SW480 (cell line): ENCODE measurements around the gene KCNT1.

Source experiments
- DNase-seq: peaks from one replicate; pipeline ENCODE4 v3.0.0-alpha.2; 2016; ENCODE audit warnings: low spot score

The KCNT1 gene

GRCh38 chr9:135821116-135821515 is 119.1 kb downstream of the KCNT1 start:
- no peak for DNase-seq

DNA sequence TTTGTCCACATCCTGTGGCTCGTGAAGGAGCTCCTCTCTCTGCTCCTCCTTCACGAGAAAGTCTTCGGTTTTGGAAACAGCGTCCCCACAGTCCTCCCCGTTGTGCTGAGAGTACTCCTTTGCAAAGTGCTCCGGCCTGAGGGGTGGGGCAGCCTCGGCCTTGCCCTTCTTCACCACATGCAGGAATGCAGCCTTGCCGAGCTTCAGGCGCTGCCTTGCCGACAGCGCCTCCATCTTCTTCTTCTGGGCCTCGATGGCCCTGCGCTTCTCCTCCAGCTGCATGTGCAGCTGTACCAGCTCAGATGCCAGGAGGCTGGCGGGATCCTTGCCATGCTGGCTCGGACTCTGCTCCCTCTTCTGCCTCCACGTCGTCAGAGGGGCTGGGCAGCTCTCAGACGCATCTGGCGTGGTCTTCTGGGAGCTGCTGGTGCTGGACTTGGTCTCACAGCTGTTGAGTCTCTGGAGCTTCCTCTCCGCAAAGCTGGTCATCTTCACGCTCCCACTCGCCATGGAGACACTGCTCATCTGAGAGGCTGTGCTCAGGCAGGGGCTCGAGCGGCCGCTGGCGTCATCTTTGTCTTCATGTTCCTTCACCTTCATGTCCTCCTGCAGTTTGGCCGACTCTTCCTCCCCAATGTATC is 119.9 kb downstream of the KCNT1 start:
- no peak for DNase-seq

GRCh38 chr9:135822374-135822755 is 120.4 kb downstream of the KCNT1 start:
- DNase-seq: no peak

- DNase-seq: no peak
These were observed 121.1 kb downstream of the KCNT1 start for GRCh38 chr9:135823036-135823435.

DNA sequence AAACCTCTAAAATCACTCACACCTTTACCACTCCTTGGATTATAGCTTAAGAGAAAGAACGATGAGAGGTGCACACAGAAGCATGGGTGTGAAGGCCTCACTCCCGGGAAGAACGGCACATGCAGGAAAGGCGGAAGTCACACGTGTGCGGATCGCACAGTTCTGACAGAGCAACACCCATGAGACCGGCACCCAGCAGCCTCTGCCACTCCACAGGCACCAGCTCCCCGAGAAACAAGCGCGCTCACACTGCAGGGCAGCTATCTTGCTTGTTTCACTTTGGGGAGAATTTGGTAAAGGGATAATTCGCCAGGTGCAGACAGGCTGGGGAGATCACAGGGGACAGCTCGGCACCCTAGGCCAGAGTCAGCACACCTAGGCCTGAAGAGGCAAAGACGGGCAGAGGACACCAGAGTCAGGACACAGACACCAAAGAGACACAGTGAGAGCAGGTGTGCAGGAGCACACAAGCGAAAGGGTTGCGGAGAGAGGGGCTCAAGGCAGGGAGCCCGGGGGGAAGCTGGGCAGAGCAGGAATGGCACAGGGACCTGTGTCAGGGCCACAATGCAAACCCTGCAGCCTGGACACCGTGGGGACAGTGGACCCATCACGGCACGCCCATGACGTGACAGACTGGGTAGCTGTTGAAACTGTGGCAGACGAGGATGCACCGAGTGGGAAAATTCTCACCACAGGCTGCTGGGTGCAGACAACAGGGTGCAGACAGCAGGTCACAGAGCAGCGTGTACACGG is 123.6 kb downstream of the KCNT1 start:
- no peak for DNase-seq

DNA sequence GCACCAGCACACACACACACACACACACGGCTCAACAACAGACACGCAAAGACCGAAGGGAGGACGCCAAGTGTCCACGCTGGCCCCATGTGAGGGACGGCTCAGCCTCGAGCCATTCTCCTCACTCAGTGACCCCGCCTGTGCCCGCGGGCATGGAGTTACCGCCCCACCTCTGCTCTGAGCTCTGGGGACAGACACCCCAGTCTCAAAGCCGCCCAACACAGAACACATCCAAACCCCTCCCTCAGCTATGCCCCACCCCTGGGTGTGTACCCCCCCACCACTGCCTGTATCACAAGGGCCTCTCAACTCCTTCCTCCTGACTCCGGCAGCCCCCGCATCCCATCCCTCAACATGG is 124.2 kb downstream of the KCNT1 start:
- no peak for DNase-seq

DNA sequence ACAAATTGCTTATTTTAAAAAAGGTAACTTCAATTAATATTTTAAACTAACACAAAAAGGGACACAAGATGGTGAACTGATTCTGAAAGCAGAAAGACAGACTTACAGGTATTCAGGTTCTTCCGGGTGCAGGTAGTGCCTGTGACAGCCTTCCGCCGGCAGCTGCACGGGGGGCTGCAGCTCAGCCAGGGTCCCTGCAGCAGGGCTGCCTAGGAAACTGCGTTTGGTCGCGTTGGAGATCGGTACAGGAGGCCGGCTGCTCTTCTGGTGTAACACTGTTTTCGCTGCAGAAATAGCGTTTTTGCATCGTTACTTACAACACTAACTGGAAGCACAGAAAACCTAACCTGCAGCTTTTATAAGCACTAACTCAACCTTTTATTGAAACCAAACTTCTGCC is 125.3 kb downstream of the KCNT1 start:
- no peak for DNase-seq

DNA sequence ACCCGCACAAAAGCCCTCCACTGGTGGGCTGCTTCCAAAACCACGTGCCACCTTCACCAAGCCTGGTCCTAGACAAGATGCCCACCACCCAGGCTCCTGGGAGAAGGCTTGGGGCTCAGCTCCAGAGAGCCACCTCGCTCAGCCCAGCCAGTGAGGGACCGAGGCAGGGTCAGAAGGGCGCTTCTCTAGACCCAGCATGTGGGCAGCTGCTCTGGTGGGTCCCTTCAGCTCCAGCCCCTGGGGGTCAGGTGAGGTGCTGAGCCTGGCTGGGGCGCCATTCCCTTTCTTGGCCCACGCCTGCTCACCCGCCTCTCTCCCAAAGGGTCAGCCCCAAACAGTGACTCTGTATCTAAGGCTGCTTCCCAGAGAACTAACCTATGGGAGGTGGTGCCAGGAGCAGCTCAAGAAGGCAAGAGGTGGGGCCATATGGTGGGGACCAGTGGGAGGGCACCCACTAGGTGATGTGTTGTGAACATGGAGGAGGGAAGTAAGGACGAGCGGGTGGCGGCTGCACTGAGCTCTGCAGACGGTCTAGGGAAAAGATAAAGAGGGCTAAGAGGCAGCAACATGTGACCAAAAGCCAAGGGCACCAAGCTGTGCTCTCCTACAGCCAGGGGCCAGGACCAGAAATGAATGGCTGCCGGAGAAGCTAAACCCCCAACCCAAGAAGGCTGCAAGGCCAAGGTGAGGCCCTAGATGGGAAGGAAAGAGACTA is 126.0 kb downstream of the KCNT1 start:
- DNase-seq: no peak

DNA sequence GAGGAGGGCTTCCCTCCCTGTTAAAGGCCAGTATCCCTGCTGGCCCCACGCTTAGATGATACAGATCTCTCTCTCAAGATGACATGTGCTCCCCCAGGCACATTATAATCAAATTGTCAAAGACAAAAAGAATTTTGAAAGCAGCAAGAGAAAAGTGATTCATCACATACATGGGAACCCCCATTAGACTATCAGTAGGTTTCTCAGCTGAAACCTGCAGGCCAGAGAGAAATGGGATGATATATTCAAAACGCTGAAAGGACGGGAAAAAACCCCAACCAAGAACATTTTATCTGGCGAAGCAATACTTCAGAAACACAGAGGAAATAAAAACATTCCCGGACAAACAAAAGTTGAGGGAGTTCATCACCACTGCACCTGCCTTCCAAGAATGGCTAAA is 126.7 kb downstream of the KCNT1 start:
- no peak for DNase-seq

GRCh38 chr9:135830496-135830895 is 128.5 kb downstream of the KCNT1 start:
- DNase-seq: no peak

- no peak for DNase-seq
These were observed 131.9 kb downstream of the KCNT1 start for GRCh38 chr9:135833864-135834263.

DNA sequence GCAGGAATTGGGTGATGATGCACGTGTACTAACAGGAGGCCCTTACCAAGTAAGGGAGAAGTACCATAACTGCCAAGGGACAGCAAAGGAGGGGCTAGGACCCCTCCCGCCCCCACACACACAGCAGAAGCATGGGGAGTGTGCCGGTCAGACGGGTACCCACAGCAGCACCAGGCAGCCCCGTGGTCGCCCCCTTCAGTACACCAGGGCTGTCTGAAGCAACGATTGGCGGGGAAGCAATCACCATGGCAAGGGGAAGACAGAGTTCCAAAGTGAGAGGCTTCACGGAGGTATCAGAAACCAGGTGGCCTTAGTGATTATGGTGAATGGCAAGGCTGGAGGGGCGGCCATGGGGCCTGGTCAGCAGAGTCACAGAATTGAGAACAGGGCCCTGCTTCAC is 133.1 kb downstream of the KCNT1 start:
- DNase-seq: no peak

DNA sequence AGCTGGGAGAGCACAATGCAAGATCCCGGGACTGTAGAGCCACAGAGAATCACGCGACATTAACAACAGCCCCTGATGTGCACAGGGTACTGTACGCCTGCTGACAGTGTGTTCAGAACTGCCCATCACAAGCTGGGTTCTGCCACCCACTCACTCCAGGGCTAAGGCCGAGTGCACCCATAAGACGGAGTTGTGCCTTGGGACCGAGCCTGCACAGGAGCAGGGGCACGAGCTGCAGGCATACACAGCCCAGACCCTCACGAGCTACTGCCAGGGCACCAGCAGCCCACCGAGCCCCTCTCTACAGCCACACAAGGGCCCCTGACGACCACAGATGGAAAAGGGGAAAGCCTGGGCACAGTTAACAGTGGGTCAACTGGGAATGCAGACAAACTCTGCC is 137.5 kb downstream of the KCNT1 start:
- DNase-seq: no peak

- no peak for DNase-seq
These were observed 138.1 kb downstream of the KCNT1 start for GRCh38 chr9:135840107-135840506.

- DNase-seq: no peak
These were observed 138.6 kb downstream of the KCNT1 start for GRCh38 chr9:135840539-135840938.
